ENCODE data around the gene CHFR.
"Not testable (repeated sequence)": the region's sequence is repeated elsewhere in the genome, so short reads cannot be mapped to it uniquely, and the experiment has no call there.

DNA sequence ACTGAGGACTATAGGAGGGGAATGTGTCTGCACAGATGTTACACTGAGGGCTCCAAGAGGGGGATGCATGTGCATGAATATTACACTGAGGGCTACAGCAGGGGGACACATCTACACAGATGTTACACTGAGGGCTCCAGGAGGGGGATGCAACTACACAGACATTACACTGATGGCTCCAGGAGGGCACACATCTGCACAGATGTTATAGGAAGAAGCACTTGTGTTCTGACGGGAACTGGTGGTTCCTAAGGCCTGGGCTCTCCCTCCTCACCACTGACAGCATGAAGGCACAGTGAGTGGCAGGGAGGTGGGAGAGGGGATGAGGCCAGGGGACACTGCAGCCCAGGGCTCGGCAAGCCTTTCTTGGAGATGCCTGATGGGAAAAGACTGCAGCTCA, 95.5 kb downstream of the CHFR start:
- TF ChIP-seq, protein P1, sequence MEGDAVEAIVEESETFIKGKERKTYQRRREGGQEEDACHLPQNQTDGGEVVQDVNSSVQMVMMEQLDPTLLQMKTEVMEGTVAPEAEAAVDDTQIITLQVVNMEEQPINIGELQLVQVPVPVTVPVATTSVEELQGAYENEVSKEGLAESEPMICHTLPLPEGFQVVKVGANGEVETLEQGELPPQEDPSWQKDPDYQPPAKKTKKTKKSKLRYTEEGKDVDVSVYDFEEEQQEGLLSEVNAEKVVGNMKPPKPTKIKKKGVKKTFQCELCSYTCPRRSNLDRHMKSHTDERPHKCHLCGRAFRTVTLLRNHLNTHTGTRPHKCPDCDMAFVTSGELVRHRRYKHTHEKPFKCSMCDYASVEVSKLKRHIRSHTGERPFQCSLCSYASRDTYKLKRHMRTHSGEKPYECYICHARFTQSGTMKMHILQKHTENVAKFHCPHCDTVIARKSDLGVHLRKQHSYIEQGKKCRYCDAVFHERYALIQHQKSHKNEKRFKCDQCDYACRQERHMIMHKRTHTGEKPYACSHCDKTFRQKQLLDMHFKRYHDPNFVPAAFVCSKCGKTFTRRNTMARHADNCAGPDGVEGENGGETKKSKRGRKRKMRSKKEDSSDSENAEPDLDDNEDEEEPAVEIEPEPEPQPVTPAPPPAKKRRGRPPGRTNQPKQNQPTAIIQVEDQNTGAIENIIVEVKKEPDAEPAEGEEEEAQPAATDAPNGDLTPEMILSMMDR (IDR thresholded peaks at IDR 0.05), result not testable (repeated sequence)
- not testable (repeated sequence) for TF ChIP-seq POLR2A (IDR thresholded peaks at IDR 0.05)

All from lower leg skin (tissue), 3 donors.